Mucosa of stomach (tissue), 1 donor: Measurements from ENCODE around the gene NFKB1.

Source experiments
- H3K27me3 ChIP-seq: one replicate; pipeline ENCODE4 v1.7.0; 2013; ENCODE audit warnings: mild to moderate bottlenecking, low read length; ENCODE audit not compliant: control insufficient read depth, insufficient read depth
- H3K36me3 ChIP-seq: one replicate; pipeline ENCODE4 v1.7.0; 2013; ENCODE audit warnings: low read length; ENCODE audit not compliant: control insufficient read depth, insufficient read depth
- H3K4me1 ChIP-seq: one replicate; pipeline ENCODE4 v1.7.0; 2013; ENCODE audit warnings: mild to moderate bottlenecking, low read length; ENCODE audit not compliant: control insufficient read depth, insufficient read depth
- H3K4me3 ChIP-seq: one replicate; pipeline ENCODE4 v1.7.0; 2013; ENCODE audit warnings: low read length
- H3K9ac ChIP-seq: one replicate; pipeline ENCODE4 v1.7.0; 2013; ENCODE audit warnings: mild to moderate bottlenecking, low read length, moderate library complexity
- H3K9me3 ChIP-seq: one replicate; pipeline ENCODE4 v1.7.0; 2013; ENCODE audit warnings: mild to moderate bottlenecking, low read length, moderate library complexity; ENCODE audit not compliant: control insufficient read depth
- donor health status: Pancreatic carcinoma.

NFKB1 gene

DNA sequence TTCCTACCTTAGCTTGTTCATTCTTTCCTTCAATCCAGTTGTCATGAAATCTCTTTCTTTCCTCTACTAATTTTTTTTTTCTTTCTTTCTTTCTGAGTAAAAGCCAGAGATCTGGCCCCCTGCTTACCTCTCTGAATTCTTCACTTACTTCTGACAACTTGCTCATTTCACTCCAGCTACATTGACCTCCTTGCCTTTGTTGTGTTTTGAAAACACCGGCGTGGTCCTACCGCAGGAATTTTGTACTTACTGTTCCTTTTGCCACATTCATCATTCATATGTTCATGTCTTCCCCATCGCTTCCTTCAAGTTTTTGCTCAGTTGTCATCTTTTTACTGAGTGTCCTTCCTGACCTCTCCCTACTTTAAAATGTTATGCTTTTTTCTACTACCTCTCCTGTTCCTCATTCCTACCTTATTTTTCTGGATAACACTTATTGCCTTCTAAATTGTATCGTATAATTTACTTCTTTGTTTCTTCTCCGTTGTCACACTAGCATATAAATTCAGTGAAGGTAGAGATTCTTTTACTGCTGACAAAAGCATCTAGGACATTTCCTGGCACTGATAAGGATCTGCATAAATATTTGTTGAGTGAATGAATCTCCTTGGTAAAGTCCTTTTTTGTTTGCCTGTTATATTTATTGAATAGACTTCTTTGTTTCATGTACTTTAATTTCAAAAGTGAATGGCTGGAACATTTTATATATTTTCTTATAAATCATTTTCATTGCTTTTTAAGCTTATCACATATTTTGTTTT, 74.4 kb downstream of the NFKB1 start:
- Histone ChIP-seq H3K4me3 (no peak overlapping the region), H3K36me3 (no peaks in the 10 kb centered on the region), H3K4me1 (no peaks in the 10 kb centered on the region)

DNA sequence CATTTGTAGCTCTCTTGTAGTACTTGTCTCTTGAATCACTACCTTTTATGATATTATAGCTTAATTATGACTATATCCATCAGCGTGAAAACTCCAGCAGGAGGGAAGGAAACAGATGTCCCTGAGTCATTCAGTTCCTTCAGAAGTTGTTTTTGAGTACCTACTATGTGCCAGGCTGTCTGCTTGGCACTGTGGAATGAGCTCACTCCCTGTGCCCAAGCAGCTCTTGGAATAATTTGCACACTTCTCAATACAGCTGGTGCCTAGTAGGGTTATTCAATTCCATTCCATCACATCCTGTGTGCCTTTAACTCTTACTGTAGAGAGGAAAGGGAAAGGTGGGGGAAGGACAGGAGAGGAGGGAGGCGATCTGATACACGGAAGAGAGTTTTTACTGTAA, 77.1 kb downstream of the NFKB1 start:
- Histone ChIP-seq H3K4me3 (no peak overlapping the region), H3K9ac (no peak overlapping the region), H3K4me1 (no peaks in the 10 kb centered on the region), H3K27me3 (no peaks in the 10 kb centered on the region), H3K36me3 (no peaks in the 10 kb centered on the region), H3K9me3 (no peaks in the 10 kb centered on the region)

More for the DNA sequence above, 74.4 kb downstream of the NFKB1 start:
- Histone ChIP-seq H3K27me3 (no peaks in the 10 kb centered on the region), H3K9ac (no peak overlapping the region), H3K9me3 (no peaks in the 10 kb centered on the region)

DNA sequence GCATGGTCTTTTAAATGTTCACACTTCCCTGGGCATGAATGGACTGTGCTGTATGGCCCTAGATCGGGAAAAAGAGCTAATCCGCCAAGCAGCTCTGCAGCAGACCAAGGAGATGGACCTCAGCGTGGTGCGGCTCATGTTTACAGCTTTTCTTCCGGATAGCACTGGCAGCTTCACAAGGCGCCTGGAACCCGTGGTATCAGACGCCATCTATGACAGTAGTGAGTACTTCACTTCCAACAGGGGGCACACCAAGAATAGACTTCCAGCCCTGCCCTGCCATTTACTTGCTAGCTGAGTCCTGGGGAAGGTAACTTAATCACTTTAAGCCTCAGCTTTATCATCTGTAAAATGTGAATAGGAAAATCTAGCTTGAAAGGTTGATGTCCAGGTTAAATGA, 77.7 kb downstream of the NFKB1 start:
- H3K27me3 ChIP-seq: no peaks in the 10 kb centered on the region
- H3K4me3 ChIP-seq: no peak overlapping the region
- no peak overlapping the region for H3K9ac ChIP-seq
- H3K4me1 ChIP-seq: no peaks in the 10 kb centered on the region
- H3K36me3 ChIP-seq: no peaks in the 10 kb centered on the region
- no peaks in the 10 kb centered on the region for H3K9me3 ChIP-seq

DNA sequence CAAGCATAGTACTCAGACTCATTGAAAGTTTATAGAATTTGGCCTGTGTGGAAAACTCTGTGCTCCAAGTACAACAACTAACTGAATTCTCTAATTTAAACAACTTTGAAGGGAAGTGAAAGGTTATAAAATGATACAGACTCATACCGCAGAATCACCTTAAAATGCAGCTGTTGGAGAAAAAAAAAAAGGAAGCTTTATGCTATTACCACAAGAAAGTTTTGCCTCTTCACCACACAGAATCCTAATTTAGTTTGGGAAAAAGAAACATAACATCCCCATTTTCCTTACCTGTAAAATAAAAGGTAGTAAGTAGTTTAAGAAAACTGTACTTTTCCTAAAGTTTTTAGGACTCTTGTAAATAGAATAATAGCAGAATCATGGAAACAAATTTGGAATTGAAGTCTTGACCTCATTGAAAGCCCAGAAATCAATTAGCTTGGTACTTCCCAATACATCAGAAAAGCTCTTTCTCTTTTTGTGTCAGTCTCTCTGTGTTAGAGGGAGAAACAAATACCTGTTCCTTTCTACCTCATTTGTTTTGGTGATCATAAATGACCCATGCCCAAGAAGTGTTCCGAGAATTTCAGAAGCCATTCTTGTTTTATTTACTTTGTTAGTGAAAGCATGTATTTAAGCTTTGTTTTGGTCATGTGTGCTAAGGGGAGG, 78.8 kb downstream of the NFKB1 start:
- Histone ChIP-seq H3K4me1 (no peaks in the 10 kb centered on the region), H3K9me3 (no peaks in the 10 kb centered on the region), H3K27me3 (no peaks in the 10 kb centered on the region), H3K4me3 (no peak overlapping the region), H3K36me3 (no peaks in the 10 kb centered on the region), H3K9ac (no peak overlapping the region)

DNA sequence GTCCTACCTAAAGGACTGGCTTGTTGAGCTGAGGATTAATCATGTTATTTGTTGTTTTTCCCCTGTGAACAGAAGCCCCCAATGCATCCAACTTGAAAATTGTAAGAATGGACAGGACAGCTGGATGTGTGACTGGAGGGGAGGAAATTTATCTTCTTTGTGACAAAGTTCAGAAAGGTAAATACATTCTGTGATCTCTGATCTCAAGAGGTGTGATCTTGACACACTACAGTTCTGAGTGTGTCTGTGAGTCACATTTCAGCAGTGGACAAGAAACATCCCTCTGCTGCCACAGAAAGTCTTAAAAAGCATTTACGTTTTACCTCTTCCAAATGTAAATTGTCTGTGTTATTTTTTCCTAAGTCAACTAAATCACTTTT, 79.3 kb downstream of the NFKB1 start:
- no peak overlapping the region for H3K4me3 ChIP-seq
- no peaks in the 10 kb centered on the region for H3K27me3 ChIP-seq
- H3K9me3 ChIP-seq: no peaks in the 10 kb centered on the region
- no peaks in the 10 kb centered on the region for H3K36me3 ChIP-seq
- no peak overlapping the region for H3K9ac ChIP-seq
- no peaks in the 10 kb centered on the region for H3K4me1 ChIP-seq

DNA sequence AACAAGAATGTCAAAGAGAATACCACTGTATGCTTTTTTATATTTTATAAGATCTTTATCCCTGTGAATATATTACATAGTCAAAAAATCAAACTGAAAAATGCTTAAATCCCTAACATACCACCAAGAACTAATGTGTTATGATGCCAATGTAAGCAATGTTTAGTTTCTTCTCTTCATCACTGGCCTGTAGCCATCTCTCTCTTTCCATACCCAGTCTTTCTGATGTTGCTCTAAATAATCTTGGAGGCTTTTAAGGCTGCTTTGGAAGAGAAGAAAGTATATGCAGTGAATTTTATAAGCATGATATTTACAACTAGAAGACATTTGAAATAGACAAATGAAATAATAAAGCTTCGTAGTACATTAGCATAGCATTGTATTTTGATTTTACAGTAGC, 82.9 kb downstream of the NFKB1 start:
- no peak overlapping the region for H3K4me3 ChIP-seq
- H3K9me3 ChIP-seq: no peaks in the 10 kb centered on the region
- H3K4me1 ChIP-seq: no peaks in the 10 kb centered on the region
- no peaks in the 10 kb centered on the region for H3K36me3 ChIP-seq
- H3K27me3 ChIP-seq: no peaks in the 10 kb centered on the region
- no peak overlapping the region for H3K9ac ChIP-seq

DNA sequence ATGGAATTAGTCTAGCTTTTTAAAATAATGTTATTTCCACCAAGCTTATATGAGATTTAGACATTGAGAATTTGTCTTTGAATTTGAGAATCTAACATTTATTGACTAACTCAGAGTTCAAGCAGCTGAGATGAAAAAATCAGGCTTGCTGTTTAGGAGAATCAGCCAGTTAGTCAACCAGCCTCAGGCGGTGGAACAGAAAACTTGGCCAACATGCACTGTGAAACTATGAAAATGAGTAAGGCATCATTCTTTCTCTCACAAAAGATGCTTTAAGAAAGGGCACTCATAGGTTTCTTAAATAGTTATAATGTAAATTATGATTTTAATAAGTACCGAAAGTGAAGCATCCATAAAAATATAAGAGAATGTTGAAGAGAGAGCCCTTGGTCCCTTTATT, 84.2 kb downstream of the NFKB1 start:
- H3K27me3 ChIP-seq: no peaks in the 10 kb centered on the region
- no peak overlapping the region for H3K4me3 ChIP-seq
- H3K36me3 ChIP-seq: no peaks in the 10 kb centered on the region
- H3K9me3 ChIP-seq: no peaks in the 10 kb centered on the region
- no peaks in the 10 kb centered on the region for H3K4me1 ChIP-seq
- no peak overlapping the region for H3K9ac ChIP-seq

DNA sequence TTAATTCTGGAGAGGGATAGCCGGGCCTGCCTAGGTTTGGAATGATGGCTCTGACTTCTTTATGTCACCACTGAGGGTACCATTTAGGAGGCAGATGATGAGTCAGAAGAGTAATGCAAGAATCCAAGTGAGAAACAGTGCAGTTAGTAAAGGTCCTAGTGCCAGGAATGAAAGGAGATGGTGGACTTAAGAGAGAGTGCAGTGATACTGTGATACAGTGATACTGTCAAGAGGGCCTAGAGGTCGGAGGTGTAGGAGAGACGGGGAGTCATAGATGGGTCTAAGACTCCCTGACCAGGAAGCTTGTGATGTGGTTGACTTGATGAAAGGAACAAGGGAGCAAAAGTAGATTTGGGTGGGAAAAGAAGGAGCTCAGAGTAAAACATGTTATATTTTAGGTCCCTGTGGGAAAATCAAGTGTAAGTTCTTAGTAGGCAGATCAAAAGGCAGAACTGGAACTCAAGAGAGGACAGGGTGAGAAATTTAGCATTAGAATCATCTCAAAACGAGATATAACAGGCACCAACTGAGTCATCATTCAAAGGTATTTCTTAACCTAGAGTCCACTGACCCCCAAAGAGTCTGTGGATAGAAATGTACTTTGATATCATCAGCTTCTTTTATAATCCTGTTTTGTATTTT, 85.0 kb downstream of the NFKB1 start:
- no peak overlapping the region for H3K4me3 ChIP-seq
- H3K27me3 ChIP-seq: no peaks in the 10 kb centered on the region
- no peak overlapping the region for H3K9ac ChIP-seq
- H3K36me3 ChIP-seq: no peaks in the 10 kb centered on the region
- H3K9me3 ChIP-seq: no peaks in the 10 kb centered on the region
- H3K4me1 ChIP-seq: no peaks in the 10 kb centered on the region

DNA sequence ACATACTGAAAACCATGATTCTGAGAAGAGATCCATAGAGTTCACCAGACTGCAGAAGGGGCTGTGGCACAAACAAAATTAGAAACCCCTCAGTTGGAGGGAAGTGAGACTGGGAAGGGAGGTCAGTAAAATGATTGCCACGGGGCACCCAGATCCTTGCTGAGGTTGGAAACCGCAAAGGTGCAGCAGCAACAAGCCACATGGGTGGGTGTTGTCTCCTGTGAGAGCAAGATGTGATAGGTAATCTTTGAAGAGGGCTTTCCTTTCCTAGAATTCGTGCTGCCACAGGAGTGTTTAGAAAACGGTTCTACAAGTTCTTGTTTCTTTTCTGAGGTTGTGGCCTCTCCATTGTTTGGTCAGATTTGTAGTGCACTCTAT, 85.5 kb downstream of the NFKB1 start:
- no peaks in the 10 kb centered on the region for H3K9me3 ChIP-seq
- H3K27me3 ChIP-seq: no peaks in the 10 kb centered on the region
- H3K9ac ChIP-seq: no peak overlapping the region
- no peak overlapping the region for H3K4me3 ChIP-seq
- H3K4me1 ChIP-seq: no peaks in the 10 kb centered on the region
- no peaks in the 10 kb centered on the region for H3K36me3 ChIP-seq

DNA sequence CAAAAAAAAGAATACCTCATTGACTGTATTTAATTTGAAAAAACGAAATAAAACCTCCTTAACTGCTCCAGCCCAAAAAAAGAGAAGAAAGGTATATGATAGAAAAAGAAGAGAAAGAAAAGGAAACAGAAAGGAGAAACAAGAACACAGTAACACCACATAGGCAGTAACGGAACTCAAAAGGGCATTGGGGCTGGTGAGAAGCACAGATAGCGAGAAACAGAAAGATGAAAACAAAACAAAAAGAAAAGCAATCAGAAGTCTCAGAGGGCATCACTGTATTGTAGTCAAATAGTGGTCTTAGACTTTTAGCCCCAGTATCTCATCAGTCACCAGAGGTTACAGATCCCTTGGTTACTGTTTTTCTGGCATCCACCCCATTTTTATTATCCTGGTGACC, 88.6 kb downstream of the NFKB1 start:
- no peaks in the 10 kb centered on the region for H3K27me3 ChIP-seq
- H3K4me3 ChIP-seq: no peak overlapping the region
- no peaks in the 10 kb centered on the region for H3K36me3 ChIP-seq

DNA sequence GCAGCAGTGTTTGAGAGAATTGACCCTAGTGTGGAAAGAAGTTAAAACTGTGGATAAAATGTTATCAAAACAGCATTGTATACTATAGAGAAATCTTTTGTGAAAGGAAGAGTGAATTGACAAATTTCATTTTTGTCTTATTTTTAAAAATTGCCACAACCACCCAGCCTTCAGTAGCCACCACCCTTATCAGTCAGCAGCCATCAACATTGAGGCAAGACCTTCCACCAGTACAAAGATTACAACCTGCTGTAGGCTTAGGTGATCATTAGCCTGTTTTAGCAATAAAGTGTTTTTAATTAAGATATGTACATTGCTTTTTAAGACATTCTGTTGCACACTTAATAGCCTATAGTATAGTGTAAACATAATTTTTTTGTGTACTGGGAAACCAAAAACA, 91.1 kb downstream of the NFKB1 start:
- no peak overlapping the region for H3K4me3 ChIP-seq
- no peaks in the 10 kb centered on the region for H3K9me3 ChIP-seq
- H3K9ac ChIP-seq: no peak overlapping the region
- H3K36me3 ChIP-seq: peaks cover 3% of the 10 kb centered on the region
- H3K27me3 ChIP-seq: no peaks in the 10 kb centered on the region
- H3K4me1 ChIP-seq: no peaks in the 10 kb centered on the region

More for the DNA sequence above, 88.6 kb downstream of the NFKB1 start:
- Histone ChIP-seq H3K4me1 (no peaks in the 10 kb centered on the region), H3K9ac (no peak overlapping the region), H3K9me3 (no peaks in the 10 kb centered on the region)

DNA sequence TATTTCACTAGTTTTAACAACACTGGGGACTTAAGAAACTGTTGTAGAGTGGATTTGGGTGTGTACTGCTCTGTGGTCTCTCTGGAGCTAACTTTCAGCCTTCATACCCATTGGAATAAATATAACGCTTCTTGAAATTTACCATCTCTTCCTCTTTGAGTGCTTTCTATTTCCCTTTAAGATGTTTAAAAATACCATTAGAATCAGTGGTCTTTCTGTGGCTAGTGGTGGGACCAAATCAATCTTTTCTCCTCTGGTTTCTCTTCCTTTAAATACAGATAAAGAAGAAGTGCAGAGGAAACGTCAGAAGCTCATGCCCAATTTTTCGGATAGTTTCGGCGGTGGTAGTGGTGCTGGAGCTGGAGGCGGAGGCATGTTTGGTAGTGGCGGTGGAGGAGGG, 92.0 kb downstream of the NFKB1 start:
- Histone ChIP-seq H3K4me3 (no peak overlapping the region), H3K9me3 (no peaks in the 10 kb centered on the region), H3K4me1 (no peaks in the 10 kb centered on the region), H3K27me3 (no peaks in the 10 kb centered on the region), H3K36me3 (peaks cover 3% of the 10 kb centered on the region), H3K9ac (no peak overlapping the region)
